GM18873 (cell line): ENCODE data around the gene C1orf105.

ENCODE experiments used
- ATAC-seq: cut with Tn5 transposase; IDR thresholded peaks from one replicate; pipeline ENCODE4 v1.9.1; 2021; ENCODE audit warnings: mild to moderate bottlenecking, moderate library complexity, moderate number of reproducible peaks; ENCODE audit not compliant: unreplicated experiment, low FRiP score

Gene C1orf105

DNA sequence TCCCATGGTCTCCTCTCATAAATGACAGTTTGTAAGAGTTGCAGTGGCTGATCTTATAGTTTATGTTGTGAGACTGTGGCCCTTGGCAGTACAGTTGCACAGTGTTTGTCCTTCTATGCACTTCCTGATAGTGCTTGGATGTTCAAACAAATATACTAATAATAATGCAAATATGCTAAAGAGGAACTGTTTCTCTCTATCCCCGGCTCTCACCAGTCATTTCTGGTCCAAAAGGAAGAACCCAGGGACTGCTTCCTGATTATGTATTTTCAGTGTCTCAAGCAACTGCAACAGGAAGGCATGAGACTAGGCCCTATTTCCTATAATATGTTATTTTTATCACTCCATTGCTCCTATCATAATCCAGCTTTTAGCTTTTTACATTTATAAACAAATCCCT is 95.4 kb downstream of the C1orf105 start:
- no peak for ATAC-seq

DNA sequence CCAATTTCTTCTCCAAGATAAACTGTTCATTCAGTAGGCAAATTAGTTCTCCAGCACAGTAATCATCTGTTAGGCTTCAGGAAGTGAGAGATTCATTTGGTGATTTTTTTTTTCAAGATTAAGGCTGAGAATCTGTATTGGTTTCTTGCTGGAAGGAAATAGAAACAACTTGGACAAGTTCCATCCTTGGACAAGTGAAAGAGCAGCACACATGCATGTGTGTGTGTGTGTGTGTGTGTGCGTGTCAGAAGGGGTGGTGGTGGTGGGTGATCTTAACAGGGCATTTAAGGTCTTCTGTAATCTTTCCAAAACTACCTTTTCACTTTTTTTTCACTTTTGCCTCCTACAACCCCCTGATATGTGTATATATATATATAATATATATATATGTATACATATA is 96.6 kb downstream of the C1orf105 start:
- ATAC-seq = no peak

DNA sequence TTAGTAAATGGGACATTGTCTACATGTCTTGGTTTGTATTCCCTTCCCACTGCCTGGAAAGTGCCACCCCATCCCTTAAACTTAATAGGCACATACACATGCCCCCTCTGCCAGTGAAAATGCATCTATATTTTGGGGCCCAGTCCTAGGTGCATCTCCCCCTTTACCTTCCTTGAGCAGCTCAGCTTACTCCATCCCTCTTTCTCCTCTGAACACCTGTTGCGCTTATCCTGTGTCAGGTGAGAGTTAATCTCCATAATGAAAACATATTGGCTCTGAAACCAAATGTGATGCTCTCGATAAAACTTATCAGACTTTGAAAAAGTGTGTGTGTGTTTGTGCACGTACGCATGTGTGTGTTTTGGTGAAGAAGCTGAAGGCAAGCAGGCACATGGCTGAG is 97.1 kb downstream of the C1orf105 start:
- no peak for ATAC-seq
